Spinal cord (tissue), 10 donors: Measurements from ENCODE around the gene EEF1AKMT2. TPM values are rescaled to one million over a fixed set of nuclear protein-coding genes. Genes with fewer than 3 reads are reported as not detected.
"Not testable (repeated sequence)": the region's sequence is repeated elsewhere in the genome, so short reads cannot be mapped to it uniquely, and the experiment has no call there.

Source experiments
- DNase-seq, 6 donors: peaks; one replicate each; pipeline versions ENCODE4 v3.0.0 to v3.0.0-alpha.2; 2013 to 2015; ENCODE audit warnings: low spot score in 6 of 6, low read depth in 4 of 6
- H3K27ac ChIP-seq: one replicate; pipeline ENCODE4 v1.5.1; 2013; ENCODE audit warnings: low read depth, low read length, control low read depth
- H3K27me3 ChIP-seq: one replicate; pipeline ENCODE4 v1.6.1; 2013; ENCODE audit warnings: low read length; ENCODE audit not compliant: control insufficient read depth, insufficient read depth
- H3K36me3 ChIP-seq: one replicate; pipeline ENCODE4 v1.6.1; 2013; ENCODE audit warnings: low read length; ENCODE audit not compliant: control insufficient read depth, insufficient read depth
- H3K4me1 ChIP-seq: one replicate; pipeline ENCODE4 v1.6.1; 2013; ENCODE audit warnings: low read length; ENCODE audit not compliant: control insufficient read depth, insufficient read depth
- H3K4me3 ChIP-seq: one replicate; pipeline ENCODE4 v1.5.1; 2013; ENCODE audit warnings: low read depth, low read length, control low read depth
- H3K9me3 ChIP-seq: one replicate; pipeline ENCODE4 v1.6.1; 2013; ENCODE audit warnings: low read length; ENCODE audit not compliant: control insufficient read depth, insufficient read depth
- WGBS: methylation state at CpG from one replicate; pipeline ENCODE4 v1.1.5; 2013; ENCODE audit warnings: missing lambda C conversion rate; ENCODE audit not compliant: insufficient coverage; 5-methylcytosine and 5-hydroxymethylcytosine counted together
- polyA plus RNA-seq, 2 donors: library from polyadenylated mRNA; unstranded; fragments of 120-200 nt; gene quantifications; one replicate each; pipeline ENCODE4 v1.2.1, GENCODE V29; 2013; ENCODE audit not compliant: insufficient read length in 2 of 2
- total RNA-seq, 2 donors: library from RNA; depleted of rRNA in 1 of 2; stranded (reverse); fragments of 120-200 nt in 1 of 2; fragments of >200 nt in 1 of 2; gene quantifications; one replicate each; pipeline versions ENCODE4 v1.2.3 to v1.2.4, GENCODE V29; 2013 to 2014
- donor health status: healthy.

The EEF1AKMT2 gene
- total and polyA plus RNA-seq, 4 donors: 35.6 to 44.1 (median 41.3) TPM

DNA sequence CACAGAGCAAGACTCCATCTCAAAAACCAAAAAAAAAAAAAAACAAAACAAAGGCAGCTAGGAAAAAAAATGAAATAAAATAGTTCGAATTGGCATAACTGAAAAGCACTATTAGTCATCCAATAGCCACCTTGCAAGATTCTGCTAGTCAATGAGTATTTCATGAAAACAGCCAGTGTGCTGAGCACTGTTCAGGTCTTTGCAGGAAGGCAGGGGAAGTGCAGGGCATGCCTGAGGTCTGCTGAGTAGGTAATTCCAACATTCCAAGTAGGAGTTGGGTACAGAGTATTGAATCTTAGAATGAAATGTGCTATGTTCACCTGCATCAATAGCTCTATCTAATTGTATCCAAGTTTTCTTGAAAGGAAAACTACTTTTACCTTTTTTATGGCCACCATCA is 32.8 kb upstream of the EEF1AKMT2 start:
- Histone ChIP-seq H3K27ac (no peak overlapping the region), H3K4me1 (no peaks in the 10 kb centered on the region), H3K9me3 (no peaks in the 10 kb centered on the region), H3K27me3 (no peaks in the 10 kb centered on the region), H3K4me3 (no peak overlapping the region), H3K36me3 (peaks cover 16% of the 10 kb centered on the region)
- no peak for DNase-seq
- WGBS: no CpG with 5 or more reads among the region's 1 CpG

DNA sequence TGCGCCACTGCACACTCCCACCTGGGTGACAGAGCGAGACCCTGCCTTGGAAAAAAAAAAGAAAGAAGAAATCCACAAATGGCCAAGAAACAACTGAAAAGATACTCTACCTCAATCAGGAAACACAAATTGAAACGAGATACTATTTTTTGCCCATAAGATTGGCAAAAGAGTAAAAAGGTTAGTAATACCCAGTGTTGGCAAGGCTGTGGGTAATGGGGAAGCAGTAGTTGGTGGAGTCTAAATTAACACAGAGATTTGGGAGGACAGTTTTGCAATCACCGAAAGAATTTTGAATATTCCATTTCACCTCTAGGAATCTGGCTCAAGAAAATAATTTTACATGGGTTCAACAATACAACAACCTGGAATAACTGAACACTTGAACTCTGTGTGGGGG is 29.8 kb upstream of the EEF1AKMT2 start:
- H3K4me3 ChIP-seq: no peak overlapping the region
- WGBS: no CpG with 5 or more reads among the region's 4 CpGs
- DNase-seq: no peak

DNA sequence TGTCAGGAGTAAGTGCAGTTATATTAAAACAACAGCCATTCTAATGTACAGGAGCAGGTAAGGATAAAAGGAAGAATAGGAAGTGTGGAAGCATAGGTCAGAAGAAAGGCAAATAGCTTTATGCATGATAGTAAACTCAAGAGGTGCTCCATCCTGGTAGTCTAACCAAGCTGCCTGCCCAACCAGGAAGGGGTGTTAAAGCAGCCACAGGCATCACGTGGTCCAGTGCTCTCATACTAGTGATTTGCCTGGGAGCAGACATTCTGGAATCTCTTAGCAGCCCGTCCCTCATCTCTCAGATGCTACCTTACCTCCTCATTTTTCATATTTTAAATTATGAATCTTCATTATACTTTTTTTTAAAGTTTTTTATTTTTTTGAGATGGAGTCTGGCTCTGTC is 28.4 kb upstream of the EEF1AKMT2 start:
- H3K36me3 ChIP-seq: peaks cover 16% of the 10 kb centered on the region
- DNase-seq: no peak
- H3K27ac ChIP-seq: no peak overlapping the region
- H3K27me3 ChIP-seq: no peaks in the 10 kb centered on the region
- no peaks in the 10 kb centered on the region for H3K4me1 ChIP-seq
- 100% methylated on average over 1 of the region's 2 CpGs for WGBS
- H3K9me3 ChIP-seq: no peaks in the 10 kb centered on the region
- no peak overlapping the region for H3K4me3 ChIP-seq

More for the DNA sequence above, 29.8 kb upstream of the EEF1AKMT2 start:
- Histone ChIP-seq H3K27ac (no peak overlapping the region), H3K36me3 (peaks cover 15% of the 10 kb centered on the region), H3K9me3 (no peaks in the 10 kb centered on the region), H3K4me1 (no peaks in the 10 kb centered on the region), H3K27me3 (no peaks in the 10 kb centered on the region)

DNA sequence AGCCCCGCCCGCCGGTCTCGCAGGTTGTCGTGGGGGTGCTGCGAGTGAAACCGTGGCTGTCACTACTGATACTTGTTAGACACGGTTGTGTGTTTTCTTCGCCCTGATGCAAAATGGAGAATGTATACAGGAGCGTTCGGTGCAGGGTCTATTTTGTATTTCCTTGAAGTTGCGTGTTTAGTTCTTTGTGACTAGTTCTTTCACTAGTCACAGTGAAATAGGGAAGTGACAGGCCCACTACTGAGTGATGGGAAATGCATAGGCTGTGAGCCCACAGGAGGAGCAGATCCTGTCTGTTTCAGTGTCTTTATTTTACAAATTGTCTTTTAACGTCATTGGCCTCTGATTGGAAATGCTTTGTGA is 10.6 kb upstream of the EEF1AKMT2 start:
- H3K4me1 ChIP-seq: peaks cover 9% of the 10 kb centered on the region
- peak in 2 of 6 donors; percentile 2 to 25 for DNase-seq
- 2% methylated on average over 12 of the region's 13 CpGs for WGBS
- H3K9me3 ChIP-seq: no peaks in the 10 kb centered on the region
- no peak overlapping the region for H3K27ac ChIP-seq
- no peaks in the 10 kb centered on the region for H3K36me3 ChIP-seq
- no peaks in the 10 kb centered on the region for H3K27me3 ChIP-seq
- H3K4me3 ChIP-seq: peak overlapping the region; percentile 87

DNA sequence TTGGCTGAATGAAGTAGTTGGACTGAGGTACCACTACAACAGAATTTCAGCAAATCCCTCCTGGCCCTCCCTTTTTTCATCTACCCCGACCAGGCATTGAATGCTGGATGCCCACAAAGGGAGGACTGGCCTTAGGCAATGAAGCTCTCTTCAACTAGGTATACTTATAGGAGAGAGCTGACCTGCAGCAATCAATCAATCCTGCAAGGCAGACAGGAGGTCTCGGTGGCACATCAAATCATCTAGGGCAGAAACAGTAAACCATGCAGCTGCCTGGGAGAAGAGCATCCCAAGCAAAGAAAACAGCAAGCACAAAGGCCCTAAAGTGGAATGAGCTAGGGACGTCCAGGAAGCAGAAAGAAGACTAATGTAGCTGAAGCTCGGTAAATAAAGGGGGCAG is 7.5 kb upstream of the EEF1AKMT2 start:
- Histone ChIP-seq H3K4me1 (peaks cover 9% of the 10 kb centered on the region), H3K36me3 (no peaks in the 10 kb centered on the region), H3K9me3 (no peaks in the 10 kb centered on the region), H3K4me3 (no peak overlapping the region), H3K27ac (no peak overlapping the region), H3K27me3 (no peaks in the 10 kb centered on the region)
- no peak for DNase-seq
- WGBS: 51% methylated on average over 3 of the region's 4 CpGs

DNA sequence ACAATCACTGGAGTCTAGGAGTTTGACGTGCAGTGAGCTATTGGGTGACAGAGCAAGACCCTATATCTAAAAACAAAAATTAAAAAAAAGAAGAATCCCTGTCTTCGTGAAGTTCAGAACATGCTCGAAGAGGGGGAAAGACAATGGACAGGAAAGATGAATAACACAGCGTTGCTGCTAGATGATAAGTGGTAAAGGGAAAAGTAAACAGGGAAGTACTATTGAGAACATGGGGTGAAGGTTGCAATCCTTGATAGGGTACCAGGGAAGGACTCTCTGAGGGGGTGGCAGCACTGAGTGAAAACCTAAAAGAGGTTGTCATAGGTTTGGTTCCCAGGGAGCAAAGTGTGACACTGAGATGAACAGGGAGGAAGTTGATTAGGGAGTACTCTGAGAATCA is 7.1 kb upstream of the EEF1AKMT2 start:
- Histone ChIP-seq H3K27me3 (no peaks in the 10 kb centered on the region), H3K4me1 (peaks cover 9% of the 10 kb centered on the region), H3K4me3 (no peak overlapping the region), H3K27ac (no peak overlapping the region), H3K9me3 (no peaks in the 10 kb centered on the region), H3K36me3 (no peaks in the 10 kb centered on the region)
- WGBS: 77% methylated on average over 3 of the region's 4 CpGs
- no peak for DNase-seq

DNA sequence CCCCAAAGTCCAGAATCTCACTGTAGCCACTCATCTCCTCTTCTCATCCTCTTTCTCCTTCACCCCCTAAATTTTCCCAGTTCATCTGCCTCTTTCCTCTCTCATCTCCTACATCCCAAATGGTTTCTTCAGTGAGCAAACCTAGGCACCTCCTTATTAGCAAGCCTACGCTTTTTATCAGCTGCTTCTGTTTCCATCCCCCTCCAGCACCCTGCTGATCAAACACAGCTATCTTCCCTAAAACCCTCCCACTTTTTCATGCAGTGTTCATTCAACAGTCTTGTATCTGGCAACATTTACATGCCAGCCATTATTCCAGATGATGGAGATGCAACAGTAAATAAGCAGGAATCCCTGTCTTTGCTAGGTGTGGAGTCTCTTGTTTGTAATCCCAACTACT is 6.7 kb upstream of the EEF1AKMT2 start:
- Histone ChIP-seq H3K27ac (no peak overlapping the region), H3K9me3 (no peaks in the 10 kb centered on the region), H3K36me3 (no peaks in the 10 kb centered on the region), H3K4me1 (peaks cover 9% of the 10 kb centered on the region), H3K4me3 (no peak overlapping the region), H3K27me3 (no peaks in the 10 kb centered on the region)
- WGBS: 67% methylated on average over 1 of the region's 1 CpG
- no peak for DNase-seq

DNA sequence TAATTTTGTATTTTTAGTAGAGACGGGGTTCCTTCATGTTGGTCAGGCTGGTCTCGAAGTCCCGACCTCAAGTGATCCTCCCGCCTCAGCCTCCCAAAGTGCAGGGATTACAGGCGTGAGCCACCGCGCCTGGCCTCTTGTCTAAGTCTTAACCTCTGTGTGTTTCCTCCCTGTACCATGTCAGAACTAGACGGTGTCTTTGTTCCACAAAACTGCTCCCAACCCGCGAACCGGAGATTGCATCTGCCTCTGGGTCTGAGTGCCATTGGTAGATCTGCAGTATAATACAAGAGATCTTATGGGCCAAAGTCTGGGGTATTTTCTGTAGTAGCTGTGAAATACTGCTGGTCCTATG is 1.3 kb upstream of the EEF1AKMT2 start:
- peaks cover 9% of the 10 kb centered on the region for H3K4me1 ChIP-seq
- peaks cover 2% of the 10 kb centered on the region for H3K36me3 ChIP-seq
- H3K9me3 ChIP-seq: no peaks in the 10 kb centered on the region
- WGBS: 97% methylated on average over 9 of the region's 11 CpGs
- no peak overlapping the region for H3K4me3 ChIP-seq
- no peak overlapping the region for H3K27ac ChIP-seq
- H3K27me3 ChIP-seq: no peaks in the 10 kb centered on the region
- DNase-seq: no peak

DNA sequence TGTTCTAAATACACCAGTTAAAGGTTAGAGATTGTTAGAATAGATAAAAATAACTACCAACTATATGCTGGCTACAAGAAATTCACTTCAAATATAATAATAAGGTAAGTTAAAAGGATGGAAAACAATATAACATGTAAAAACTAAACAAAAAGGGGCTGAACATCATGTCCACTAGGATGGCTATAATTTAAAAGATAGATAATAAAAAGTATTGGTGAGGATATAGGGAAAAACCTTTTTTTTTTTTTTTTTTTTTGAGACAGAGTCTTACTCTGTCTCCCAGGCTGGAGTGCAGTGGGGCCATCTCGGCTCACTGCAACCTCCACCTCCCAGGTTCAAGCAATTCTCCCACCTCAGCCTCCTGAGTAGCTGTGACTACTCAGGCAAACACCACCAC is 8.8 kb downstream of the EEF1AKMT2 start:
- peaks cover 37% of the 10 kb centered on the region for H3K36me3 ChIP-seq
- H3K27me3 ChIP-seq, H3K9me3 ChIP-seq, DNase-seq, H3K4me3 ChIP-seq, H3K4me1 ChIP-seq, H3K27ac ChIP-seq: not testable (repeated sequence)
- no CpG with 5 or more reads among the region's 1 CpG for WGBS

DNA sequence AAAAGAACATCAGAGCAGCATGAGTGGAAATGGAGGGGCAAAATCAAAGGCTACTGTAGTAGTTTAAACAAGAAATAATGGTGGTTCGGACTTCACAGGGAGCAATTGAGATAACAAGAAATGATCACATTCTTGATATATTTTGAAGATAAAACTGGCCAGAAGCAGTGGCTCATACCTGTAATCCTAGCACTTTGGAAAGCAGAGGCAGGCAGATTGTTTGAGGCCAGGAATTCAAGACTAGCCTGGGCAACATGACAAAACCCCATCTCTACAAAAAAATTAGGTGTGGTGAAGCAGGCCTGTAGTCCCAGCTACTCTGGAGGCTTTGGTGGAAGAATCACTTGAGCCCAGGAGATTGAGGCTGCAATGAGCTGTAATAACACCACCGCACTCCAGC is 22.9 kb downstream of the EEF1AKMT2 start:
- DNase-seq: no peak
- Histone ChIP-seq H3K4me1 (no peaks in the 10 kb centered on the region), H3K36me3 (peaks cover 27% of the 10 kb centered on the region), H3K4me3 (no peak overlapping the region), H3K9me3 (peaks cover 5% of the 10 kb centered on the region), H3K27me3 (no peaks in the 10 kb centered on the region), H3K27ac (no peak overlapping the region)
- WGBS: 100% methylated on average over 1 of the region's 2 CpGs
